Fibroblast of lung (primary cell): ENCODE results near the gene OVCH1.

Experiments
- CTCF ChIP-seq, 2 donors: IDR thresholded peaks in 1 of 2; conservative IDR thresholded peaks in 1 of 2; 1 replicate in 1 of 2; 2 replicates in 1 of 2; pipeline ENCODE4 v1.5.1; 2011 to 2012; ENCODE audit warnings: low read length in 2 of 2, control low read depth in 1 of 2, inconsistent platforms in 1 of 2, low read depth in 1 of 2, mild to moderate bottlenecking in 1 of 2
- EZH2 ChIP-seq: IDR thresholded peaks from 2 replicates; pipeline ENCODE4 v1.5.1; 2012; ENCODE audit warnings: low read length, control low read depth, mild to moderate bottlenecking; ENCODE audit errors: missing control alignments

GRCh38 chr12:29428633-29429032 is 68.9 kb downstream of the OVCH1 start:
- TF ChIP-seq EZH2 (no peak), CTCF (conservative IDR thresholded peaks at IDR 0.05 in 1 of 2, IDR thresholded peaks at IDR 0.05 in 1 of 2; ENCODE audit: low read depth in 1 of 2, low read length in 2 of 2) (no peak)
